Loucy (cell line): ENCODE measurements around the gene MACF1.

ENCODE experiments used
- H2AFZ ChIP-seq: fragments of 200-600 bp; sonication (generic); 2 replicates; pipeline ENCODE4 v1.6.0; 2016; ENCODE audit warnings: antibody characterized with exemption, mild to moderate bottlenecking, low read length, moderate library complexity
- H3F3A ChIP-seq: fragments of 200-600 bp; 2 replicates; pipeline ENCODE4 v1.6.0; 2016; ENCODE audit warnings: antibody characterized with exemption, low read depth, mild to moderate bottlenecking
- H3K27me3 ChIP-seq: fragments of 200-600 bp; sonication (generic); 2 replicates; pipeline ENCODE4 v1.6.1; 2014; ENCODE audit warnings: low read length, mild to moderate bottlenecking; ENCODE audit not compliant: insufficient read depth, poor library complexity, severe bottlenecking
- H3K36me3 ChIP-seq: fragments of 200-600 bp; sonication (generic); 2 replicates; pipeline ENCODE4 v1.6.1; 2016; ENCODE audit warnings: low read length; ENCODE audit not compliant: insufficient read depth
- H3K4me1 ChIP-seq: fragments of 200-600 bp; sonication (generic); 2 replicates; pipeline ENCODE4 v1.5.1; 2014; ENCODE audit warnings: low read length, mild to moderate bottlenecking; ENCODE audit not compliant: insufficient read depth, poor library complexity, severe bottlenecking
- H3K4me2 ChIP-seq: fragments of 200-600 bp; sonication (generic); 2 replicates; pipeline ENCODE4 v1.6.0; 2014; ENCODE audit warnings: antibody characterized with exemption, low read length, low read depth, mild to moderate bottlenecking; ENCODE audit not compliant: poor library complexity, severe bottlenecking
- H3K4me3 ChIP-seq: fragments of 200-600 bp; sonication (generic); 2 replicates; pipeline ENCODE4 v1.5.1; 2014; ENCODE audit warnings: low read length, mild to moderate bottlenecking, mixed read lengths; ENCODE audit not compliant: poor library complexity, severe bottlenecking
- H3K79me2 ChIP-seq: fragments of 200-600 bp; sonication (generic); 2 replicates; pipeline ENCODE4 v1.6.1; 2014; ENCODE audit warnings: low read length; ENCODE audit not compliant: insufficient read depth
- H3K9ac ChIP-seq: fragments of 200-600 bp; sonication (generic); 2 replicates; pipeline ENCODE4 v1.6.0; 2014; ENCODE audit warnings: mild to moderate bottlenecking, low read depth, low read length, moderate library complexity; ENCODE audit not compliant: poor library complexity, severe bottlenecking
- H3K9me2 ChIP-seq: fragments of 200-600 bp; sonication (generic); replicated peaks from 2 replicates; pipeline ENCODE4 v1.6.1; 2016; ENCODE audit warnings: low read depth, low read length, mixed read lengths
- H3K9me3 ChIP-seq: fragments of 200-600 bp; sonication (generic); 2 replicates; pipeline ENCODE4 v1.6.1; 2014; ENCODE audit warnings: mild to moderate bottlenecking, antibody characterized with exemption, low read length, low read depth; ENCODE audit not compliant: insufficient read depth
- H4K20me1 ChIP-seq: fragments of 200-600 bp; sonication (generic); 2 replicates; pipeline ENCODE4 v1.6.0; 2014; ENCODE audit warnings: antibody characterized with exemption, low read length, mild to moderate bottlenecking; ENCODE audit not compliant: insufficient read depth, poor library complexity, severe bottlenecking
- CTCF ChIP-seq: fragments of 200-600 bp; sonication (generic); conservative IDR thresholded peaks from 2 replicates; pipeline ENCODE4 v1.5.1; 2014; ENCODE audit warnings: mild to moderate bottlenecking, antibody characterized with exemption, low read length
- EZH2phosphoT487 ChIP-seq: fragments of 200-600 bp; IDR thresholded peaks from 2 replicates; pipeline ENCODE4 v1.6.1; 2018; ENCODE audit warnings: antibody characterized with exemption, mild to moderate bottlenecking, moderate library complexity, borderline replicate concordance

Gene MACF1

DNA sequence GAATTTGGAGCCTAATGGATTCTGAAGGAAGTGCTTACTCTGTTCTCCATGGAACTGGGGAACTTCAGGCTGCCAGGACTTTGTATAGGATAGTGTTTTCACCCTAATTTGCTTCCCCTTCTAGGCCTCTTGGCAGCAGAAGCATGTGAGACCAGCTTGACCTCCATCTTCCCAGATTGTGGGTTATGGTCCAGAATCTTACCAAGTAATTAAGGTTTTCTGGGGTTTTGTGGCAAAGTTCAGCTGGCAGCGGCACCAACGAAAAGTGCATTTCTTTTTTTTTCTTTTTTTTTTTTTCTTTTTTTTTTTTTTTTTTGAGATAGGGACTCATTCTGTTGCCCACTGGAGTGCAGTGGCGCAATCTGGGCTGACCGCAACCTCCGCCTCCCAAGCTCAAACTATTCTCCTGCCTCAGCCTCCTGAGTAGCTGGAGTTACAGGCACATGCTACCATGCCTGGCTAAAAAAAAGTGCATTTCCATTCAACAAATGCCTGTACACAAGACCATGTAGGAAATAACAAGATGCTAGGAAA is 283.6 kb downstream of the MACF1 start:
- Histone ChIP-seq H3K36me3 (peaks cover 42% of the 10 kb centered on the region; the same call in 1 of the 2 replicates), H3K4me1 (no peaks in the 10 kb centered on the region)

DNA sequence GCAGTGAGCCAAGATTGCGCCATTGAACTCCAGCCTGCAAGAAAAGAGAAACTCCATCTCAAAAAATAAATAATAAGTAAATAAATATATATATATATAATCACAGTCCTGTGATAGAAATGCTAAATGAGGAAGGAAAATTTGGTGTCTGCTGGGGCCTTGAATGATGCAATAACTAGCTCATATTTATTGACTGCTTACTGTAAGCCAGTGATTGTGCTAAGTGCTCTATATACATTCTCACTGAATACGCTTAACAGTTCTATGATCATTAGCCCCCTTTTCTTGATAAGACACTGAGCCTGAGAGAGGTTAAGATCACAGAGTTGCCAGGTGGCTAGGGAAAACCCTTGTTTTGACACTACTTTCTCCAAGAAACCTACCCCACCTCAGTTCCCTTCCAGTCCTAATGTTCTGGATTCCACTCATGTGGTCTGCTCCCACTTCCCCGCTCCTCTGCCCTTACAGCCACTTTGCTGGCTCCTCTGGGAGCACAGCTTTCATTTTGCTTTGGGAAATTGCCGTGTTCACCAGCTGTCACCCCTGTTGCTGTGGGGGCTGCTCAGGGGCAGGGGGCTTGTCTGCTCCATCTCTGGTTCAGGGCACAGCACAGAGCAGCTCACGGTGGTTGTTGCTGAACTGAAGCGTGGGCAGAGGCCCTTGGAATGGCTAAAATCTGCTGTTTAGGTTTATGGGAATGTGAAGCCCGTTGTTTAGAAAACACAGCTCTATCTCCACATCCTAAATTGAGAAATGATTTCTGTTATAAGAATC is 284.5 kb downstream of the MACF1 start:
- Histone ChIP-seq H3K4me2 (no peak overlapping the region), H3K4me3 (no peak overlapping the region), H3F3A (no peaks in the 10 kb centered on the region), H3K9me2 (no peaks in the 10 kb centered on the region), H3K79me2 (no peaks in the 10 kb centered on the region), H3K9me3 (no peaks in the 10 kb centered on the region), H2AFZ (no peak overlapping the region), H3K4me1 (no peaks in the 10 kb centered on the region), H3K27me3 (no peaks in the 10 kb centered on the region), H3K36me3 (peaks cover 35% of the 10 kb centered on the region; the same call in 1 of the 2 replicates), H3K9ac (no peak overlapping the region), H4K20me1 (no peaks in the 10 kb centered on the region)
- no peak for TF ChIP-seq CTCF
- no peak for TF ChIP-seq EZH2phosphoT487

More for the DNA sequence above, 283.6 kb downstream of the MACF1 start:
- H3K9me2 ChIP-seq, result no peaks in the 10 kb centered on the region
- H3F3A ChIP-seq, result no peaks in the 10 kb centered on the region
- H4K20me1 ChIP-seq, result no peaks in the 10 kb centered on the region
- no peak overlapping the region for H2AFZ ChIP-seq
- H3K9ac ChIP-seq, result no peak overlapping the region
- H3K4me2 ChIP-seq, result no peak overlapping the region
- TF ChIP-seq CTCF (no peak), EZH2phosphoT487 (no peak)
- no peaks in the 10 kb centered on the region for H3K79me2 ChIP-seq
- no peak overlapping the region for H3K4me3 ChIP-seq
- no peaks in the 10 kb centered on the region for H3K9me3 ChIP-seq
- no peaks in the 10 kb centered on the region for H3K27me3 ChIP-seq

- Histone ChIP-seq H3K9me2 (no peaks in the 10 kb centered on the region), H3K79me2 (no peaks in the 10 kb centered on the region), H3K4me2 (no peak overlapping the region), H3K27me3 (no peaks in the 10 kb centered on the region), H3K9ac (no peak overlapping the region), H3K36me3 (peaks cover 28% of the 10 kb centered on the region; the same call in 1 of the 2 replicates), H3K4me3 (no peak overlapping the region), H4K20me1 (no peaks in the 10 kb centered on the region), H3F3A (no peaks in the 10 kb centered on the region), H3K4me1 (no peaks in the 10 kb centered on the region), H3K9me3 (no peaks in the 10 kb centered on the region), H2AFZ (no peak overlapping the region)
- TF ChIP-seq EZH2phosphoT487, result no peak
- no peak for TF ChIP-seq CTCF
These were observed 285.2 kb downstream of the MACF1 start for GRCh38 chr1:39489567-39490239.
